ENCODE results near the gene C1QTNF12. TPM values are rescaled to one million over a fixed set of nuclear protein-coding genes. Genes with fewer than 3 reads are reported as not detected.

C1QTNF12 gene
- total and polyA plus RNA-seq, 2 experiments from 2014 or later: 4.1 to 4.2 TPM

GRCh38 chr1:1221887-1222574 is 24.5 kb downstream of the C1QTNF12 start:
- no peak overlapping the region for H3K27ac Mint-ChIP-seq
- peaks cover 4% of the 10 kb centered on the region; the same call in 1 of the 2 replicates for H3K36me3 ChIP-seq (ENCODE audit: insufficient read depth)

GRCh38 chr1:1220197-1220596 is 26.3 kb downstream of the C1QTNF12 start:
- H3K4me1 Mint-ChIP-seq: no peaks in the 10 kb centered on the region
- peaks cover 7% of the 10 kb centered on the region; the same call in 1 of the 2 replicates for H3K36me3 ChIP-seq (ENCODE audit: insufficient read depth)
- TF ChIP-seq, protein P1, sequence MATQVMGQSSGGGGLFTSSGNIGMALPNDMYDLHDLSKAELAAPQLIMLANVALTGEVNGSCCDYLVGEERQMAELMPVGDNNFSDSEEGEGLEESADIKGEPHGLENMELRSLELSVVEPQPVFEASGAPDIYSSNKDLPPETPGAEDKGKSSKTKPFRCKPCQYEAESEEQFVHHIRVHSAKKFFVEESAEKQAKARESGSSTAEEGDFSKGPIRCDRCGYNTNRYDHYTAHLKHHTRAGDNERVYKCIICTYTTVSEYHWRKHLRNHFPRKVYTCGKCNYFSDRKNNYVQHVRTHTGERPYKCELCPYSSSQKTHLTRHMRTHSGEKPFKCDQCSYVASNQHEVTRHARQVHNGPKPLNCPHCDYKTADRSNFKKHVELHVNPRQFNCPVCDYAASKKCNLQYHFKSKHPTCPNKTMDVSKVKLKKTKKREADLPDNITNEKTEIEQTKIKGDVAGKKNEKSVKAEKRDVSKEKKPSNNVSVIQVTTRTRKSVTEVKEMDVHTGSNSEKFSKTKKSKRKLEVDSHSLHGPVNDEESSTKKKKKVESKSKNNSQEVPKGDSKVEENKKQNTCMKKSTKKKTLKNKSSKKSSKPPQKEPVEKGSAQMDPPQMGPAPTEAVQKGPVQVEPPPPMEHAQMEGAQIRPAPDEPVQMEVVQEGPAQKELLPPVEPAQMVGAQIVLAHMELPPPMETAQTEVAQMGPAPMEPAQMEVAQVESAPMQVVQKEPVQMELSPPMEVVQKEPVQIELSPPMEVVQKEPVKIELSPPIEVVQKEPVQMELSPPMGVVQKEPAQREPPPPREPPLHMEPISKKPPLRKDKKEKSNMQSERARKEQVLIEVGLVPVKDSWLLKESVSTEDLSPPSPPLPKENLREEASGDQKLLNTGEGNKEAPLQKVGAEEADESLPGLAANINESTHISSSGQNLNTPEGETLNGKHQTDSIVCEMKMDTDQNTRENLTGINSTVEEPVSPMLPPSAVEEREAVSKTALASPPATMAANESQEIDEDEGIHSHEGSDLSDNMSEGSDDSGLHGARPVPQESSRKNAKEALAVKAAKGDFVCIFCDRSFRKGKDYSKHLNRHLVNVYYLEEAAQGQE (IDR thresholded peaks at IDR 0.05; ENCODE audit: unreplicated experiment): no peak
- TF ChIP-seq, protein P2, sequence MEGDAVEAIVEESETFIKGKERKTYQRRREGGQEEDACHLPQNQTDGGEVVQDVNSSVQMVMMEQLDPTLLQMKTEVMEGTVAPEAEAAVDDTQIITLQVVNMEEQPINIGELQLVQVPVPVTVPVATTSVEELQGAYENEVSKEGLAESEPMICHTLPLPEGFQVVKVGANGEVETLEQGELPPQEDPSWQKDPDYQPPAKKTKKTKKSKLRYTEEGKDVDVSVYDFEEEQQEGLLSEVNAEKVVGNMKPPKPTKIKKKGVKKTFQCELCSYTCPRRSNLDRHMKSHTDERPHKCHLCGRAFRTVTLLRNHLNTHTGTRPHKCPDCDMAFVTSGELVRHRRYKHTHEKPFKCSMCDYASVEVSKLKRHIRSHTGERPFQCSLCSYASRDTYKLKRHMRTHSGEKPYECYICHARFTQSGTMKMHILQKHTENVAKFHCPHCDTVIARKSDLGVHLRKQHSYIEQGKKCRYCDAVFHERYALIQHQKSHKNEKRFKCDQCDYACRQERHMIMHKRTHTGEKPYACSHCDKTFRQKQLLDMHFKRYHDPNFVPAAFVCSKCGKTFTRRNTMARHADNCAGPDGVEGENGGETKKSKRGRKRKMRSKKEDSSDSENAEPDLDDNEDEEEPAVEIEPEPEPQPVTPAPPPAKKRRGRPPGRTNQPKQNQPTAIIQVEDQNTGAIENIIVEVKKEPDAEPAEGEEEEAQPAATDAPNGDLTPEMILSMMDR (conservative IDR thresholded peaks at IDR 0.05; ENCODE audit: low read depth in 2 of 2): no peak
- no peak for TF ChIP-seq ZNF114 (CRISPR knock-in tag; IDR thresholded peaks at IDR 0.05)
- TF ChIP-seq EZH2phosphoT487 (IDR thresholded peaks at IDR 0.05; ENCODE audit: unreplicated experiment): no peak
- TF ChIP-seq, protein P3, sequence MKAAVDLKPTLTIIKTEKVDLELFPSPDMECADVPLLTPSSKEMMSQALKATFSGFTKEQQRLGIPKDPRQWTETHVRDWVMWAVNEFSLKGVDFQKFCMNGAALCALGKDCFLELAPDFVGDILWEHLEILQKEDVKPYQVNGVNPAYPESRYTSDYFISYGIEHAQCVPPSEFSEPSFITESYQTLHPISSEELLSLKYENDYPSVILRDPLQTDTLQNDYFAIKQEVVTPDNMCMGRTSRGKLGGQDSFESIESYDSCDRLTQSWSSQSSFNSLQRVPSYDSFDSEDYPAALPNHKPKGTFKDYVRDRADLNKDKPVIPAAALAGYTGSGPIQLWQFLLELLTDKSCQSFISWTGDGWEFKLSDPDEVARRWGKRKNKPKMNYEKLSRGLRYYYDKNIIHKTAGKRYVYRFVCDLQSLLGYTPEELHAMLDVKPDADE (IDR thresholded peaks at IDR 0.05): no peak
- TF ChIP-seq ZNF331 (CRISPR knock-in tag; IDR thresholded peaks at IDR 0.05; ENCODE audit: low read depth): no peak
- TF ChIP-seq POLR2AphosphoS5 (IDR thresholded peaks at IDR 0.05; ENCODE audit: low read depth): no peak
- TF ChIP-seq EZH2 (IDR thresholded peaks at IDR 0.05; ENCODE audit: low read depth, unreplicated experiment): no peak
- TF ChIP-seq CREB1 (CRISPR knock-in tag; IDR thresholded peaks at IDR 0.05; ENCODE audit: low read depth): no peak
- H3K4me1 ChIP-seq (ENCODE audit: insufficient read depth): no peaks in the 10 kb centered on the region
- no peak overlapping the region for H3K4me3 ChIP-seq
- no peak overlapping the region for H3K27ac Mint-ChIP-seq
- ATAC-seq: no peak
- H3K9me2 ChIP-seq (ENCODE audit: insufficient read depth): no peaks in the 10 kb centered on the region
- H3F3A ChIP-seq (replicated peaks; ENCODE audit: low read depth): no peaks in the 10 kb centered on the region
- no peak overlapping the region for H2AFZ ChIP-seq
- peaks cover 9% of the 10 kb centered on the region for H3K27me3 Mint-ChIP-seq (ENCODE audit: insufficient read depth, low read depth, poor library complexity)
- H3K4me3 Mint-ChIP-seq: no peak overlapping the region
- no peak overlapping the region for H3K4me2 ChIP-seq
- H3K79me2 ChIP-seq (replicated peaks; ENCODE audit: insufficient read depth): no peaks in the 10 kb centered on the region
- no peak for DNase-seq (ENCODE audit: low spot score)
- H3K27me3 ChIP-seq (ENCODE audit: insufficient read depth): no peaks in the 10 kb centered on the region
- H3K27ac ChIP-seq (ENCODE audit: low read depth): no peak overlapping the region
- H4K20me1 ChIP-seq (replicated peaks; ENCODE audit: insufficient read depth): peaks cover 5% of the 10 kb centered on the region; the same call in 1 of the 2 replicates
- peaks cover 34% of the 10 kb centered on the region for H3K36me3 Mint-ChIP-seq (ENCODE audit: low read depth)
- H3K9me3 Mint-ChIP-seq: no peaks in the 10 kb centered on the region

More at GRCh38 chr1:1221887-1222574, 24.5 kb downstream of the C1QTNF12 start:
- peaks cover 11% of the 10 kb centered on the region for H3K27me3 Mint-ChIP-seq (ENCODE audit: insufficient read depth, low read depth, poor library complexity)
- Histone ChIP-seq H3K79me2 (replicated peaks; ENCODE audit: insufficient read depth) (no peaks in the 10 kb centered on the region), H4K20me1 (replicated peaks; ENCODE audit: insufficient read depth) (peaks cover 5% of the 10 kb centered on the region; the same call in 1 of the 2 replicates), H3K27me3 (ENCODE audit: insufficient read depth) (no peaks in the 10 kb centered on the region), H2AFZ (no peak overlapping the region), H3K4me3 (no peak overlapping the region), H3K9me2 (ENCODE audit: insufficient read depth) (no peaks in the 10 kb centered on the region), H3F3A (replicated peaks; ENCODE audit: low read depth) (no peaks in the 10 kb centered on the region), H3K4me1 (ENCODE audit: insufficient read depth) (no peaks in the 10 kb centered on the region), H3K27ac (ENCODE audit: low read depth) (no peak overlapping the region), H3K4me2 (no peak overlapping the region)
- no peak for ATAC-seq
- H3K9me3 Mint-ChIP-seq: no peaks in the 10 kb centered on the region; the same call in 2 of the 3 replicates
- H3K4me3 Mint-ChIP-seq: no peak overlapping the region
- no peaks in the 10 kb centered on the region for H3K4me1 Mint-ChIP-seq
- TF ChIP-seq, protein P3 (IDR thresholded peaks at IDR 0.05): no peak
- H3K36me3 Mint-ChIP-seq (ENCODE audit: low read depth): peaks cover 34% of the 10 kb centered on the region
- no peak for DNase-seq (ENCODE audit: low spot score)
